Thoracic aorta (tissue), 2 donors: ENCODE data around the gene CPTP. TPM values are rescaled to one million over a fixed set of nuclear protein-coding genes. Genes with fewer than 3 reads are reported as not detected.

Experiments
- ATAC-seq: fragments of 150-250 bp; one replicate; pipeline ENCODE4 v1.8.0; 2017; ENCODE audit warnings: low read depth; ENCODE audit not compliant: insufficient number of reproducible peaks, low FRiP score
- DNase-seq: peaks from one replicate; pipeline ENCODE4 v3.0.0-alpha.2; 2020; ENCODE audit warnings: low spot score
- H3K27ac ChIP-seq, 2 donors: fragments of 200-600 bp; sonication (generic); 1 replicate in 1 of 2; 2 replicates in 1 of 2; pipeline ENCODE4 v1.5.1; 2016; ENCODE audit warnings: mild to moderate bottlenecking in 2 of 2, moderate library complexity in 2 of 2
- H3K27me3 ChIP-seq: fragments of 200-600 bp; sonication (generic); replicated peaks from 2 replicates; pipeline ENCODE4 v1.6.0; 2016; ENCODE audit warnings: mild to moderate bottlenecking; ENCODE audit not compliant: insufficient read depth
- H3K36me3 ChIP-seq: fragments of 200-600 bp; sonication (generic); one replicate; pipeline ENCODE4 v1.5.1; 2016
- H3K4me1 ChIP-seq, 2 donors: fragments of 200-600 bp; sonication (generic); 1 replicate in 1 of 2; 2 replicates in 1 of 2; pipeline versions ENCODE4 v1.5.1 to v1.6.0; 2016; ENCODE audit warnings: low read depth in 2 of 2, mild to moderate bottlenecking in 1 of 2; ENCODE audit not compliant: control insufficient read depth in 1 of 2
- H3K4me3 ChIP-seq: fragments of 200-600 bp; sonication (generic); 2 replicates; pipeline ENCODE4 v1.5.1; 2016; ENCODE audit warnings: mild to moderate bottlenecking
- H3K9me3 ChIP-seq: fragments of 200-600 bp; sonication (generic); 2 replicates; pipeline ENCODE4 v1.5.1; 2016
- CTCF ChIP-seq: fragments of 200-600 bp; sonication (generic); IDR thresholded peaks from one replicate; pipeline ENCODE4 v1.5.1; 2019; ENCODE audit warnings: antibody characterized with exemption
- total RNA-seq, 2 donors: library from RNA; depleted of rRNA; stranded (reverse); fragments of >200 nt; gene quantifications; one replicate each; pipeline versions ENCODE4 v1.1.0 to v1.2.3, GENCODE V29; 2016

Gene CPTP
- total RNA-seq, 2 donors from 2014 or later: 16.4 to 26.3 TPM

DNA sequence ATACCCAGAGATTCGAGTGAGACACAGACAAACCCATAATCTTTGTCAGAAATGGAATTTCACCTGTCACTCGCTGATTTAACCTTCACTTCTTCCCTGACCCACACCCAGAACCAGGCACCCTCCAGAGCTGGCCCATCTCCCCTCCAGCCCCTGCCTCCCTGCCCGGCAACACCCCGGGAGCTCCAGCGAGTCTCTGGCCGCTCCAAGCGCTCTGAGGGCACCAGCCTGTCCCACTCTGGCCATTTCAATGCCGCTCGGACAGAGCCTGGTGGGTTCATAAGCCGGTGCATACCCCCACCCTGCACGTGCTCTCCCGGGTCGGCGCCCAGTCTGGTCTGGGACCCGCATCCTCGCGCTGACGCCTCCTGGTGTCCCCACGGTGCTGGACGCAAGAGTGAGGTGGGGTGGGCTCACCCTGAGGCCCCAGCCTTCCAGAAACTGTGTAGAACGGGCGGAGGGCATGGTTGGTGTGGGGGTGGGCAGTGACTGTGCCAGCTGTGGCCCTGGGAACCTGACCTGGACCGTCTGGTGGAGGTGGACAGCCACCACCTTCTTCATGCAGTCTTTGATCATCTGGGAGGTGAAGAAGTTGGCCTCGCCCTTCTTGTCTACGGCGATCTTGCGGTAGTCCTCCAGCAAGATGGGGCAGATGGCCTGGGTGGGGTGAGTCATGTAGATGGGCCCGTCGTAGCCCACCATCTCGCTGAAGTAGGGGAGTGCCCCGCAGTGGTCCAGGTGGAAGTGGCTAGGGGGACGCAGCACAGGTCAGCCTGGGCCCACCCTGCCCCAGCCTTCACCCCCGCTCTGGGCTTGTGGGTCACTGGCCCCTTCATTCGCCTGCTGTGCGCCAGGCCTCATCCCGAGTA lies 5.6 kb upstream of the CPTP start:
- Histone ChIP-seq H3K36me3 (peaks cover 12% of the 10 kb centered on the region), H3K27ac (peak overlapping the region; percentile 56 to 72), H3K4me1 (peaks cover 25 to 45% of the 10 kb centered on the region in 2 donors), H3K4me3 (no peak overlapping the region), H3K27me3 (no peaks in the 10 kb centered on the region), H3K9me3 (no peaks in the 10 kb centered on the region)
- ATAC-seq (no peak), DNase-seq (no peak)
- no peak for TF ChIP-seq CTCF

GRCh38 chr1:1319646-1319941 lies 5.0 kb upstream of the CPTP start:
- Histone ChIP-seq H3K27me3 (no peaks in the 10 kb centered on the region), H3K36me3 (peaks cover 6% of the 10 kb centered on the region), H3K4me3 (no peak overlapping the region), H3K27ac (peak overlapping the region; percentile 56 to 72), H3K9me3 (no peaks in the 10 kb centered on the region), H3K4me1 (peaks cover 25 to 45% of the 10 kb centered on the region in 2 donors)
- TF ChIP-seq CTCF: no peak
- DNase-seq (no peak), ATAC-seq (no peak)

DNA sequence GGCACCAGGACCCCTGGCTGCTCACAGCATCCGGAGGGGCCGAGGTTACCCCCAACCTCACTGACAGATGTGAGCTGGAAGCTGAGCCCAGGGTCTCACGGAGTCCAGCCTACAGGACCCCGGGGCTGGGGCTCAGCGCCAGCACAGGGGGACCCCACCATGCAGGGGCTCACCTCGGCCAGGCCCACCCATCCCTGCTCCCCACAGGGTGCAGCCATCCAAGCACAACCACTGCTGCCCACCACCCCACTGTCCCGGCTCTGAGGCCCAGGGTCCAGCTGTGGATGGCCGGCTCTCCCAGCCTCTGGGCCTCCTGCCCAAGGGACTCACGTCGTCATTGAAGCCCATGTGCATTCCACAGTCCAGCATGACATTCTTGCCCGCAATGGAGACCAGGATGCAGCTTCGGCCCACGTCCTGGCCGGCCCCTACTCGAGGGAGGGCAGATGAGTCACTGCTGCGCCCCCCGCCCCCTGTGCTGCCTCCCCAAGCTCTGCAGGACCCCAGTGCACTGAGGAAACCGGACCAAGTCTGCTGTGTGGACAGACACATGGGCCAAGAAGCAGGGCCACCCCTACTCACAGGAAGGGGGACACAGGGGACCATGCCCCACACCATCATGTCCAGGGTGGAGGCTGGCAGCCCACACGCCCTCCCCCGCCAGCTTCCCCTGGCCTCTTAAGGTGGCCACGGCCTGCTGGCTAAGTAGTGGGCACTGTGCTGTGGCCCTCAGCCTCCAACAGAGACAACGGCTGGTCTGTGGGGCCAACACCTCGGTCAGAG lies 3.7 kb upstream of the CPTP start:
- Histone ChIP-seq H3K4me3 (no peak overlapping the region), H3K27ac (no peak overlapping the region), H3K9me3 (no peaks in the 10 kb centered on the region), H3K4me1 (peaks cover 35 to 55% of the 10 kb centered on the region in 2 donors), H3K27me3 (no peaks in the 10 kb centered on the region), H3K36me3 (peaks cover 4% of the 10 kb centered on the region)
- ATAC-seq (no peak), DNase-seq (no peak)
- no peak for TF ChIP-seq CTCF

DNA sequence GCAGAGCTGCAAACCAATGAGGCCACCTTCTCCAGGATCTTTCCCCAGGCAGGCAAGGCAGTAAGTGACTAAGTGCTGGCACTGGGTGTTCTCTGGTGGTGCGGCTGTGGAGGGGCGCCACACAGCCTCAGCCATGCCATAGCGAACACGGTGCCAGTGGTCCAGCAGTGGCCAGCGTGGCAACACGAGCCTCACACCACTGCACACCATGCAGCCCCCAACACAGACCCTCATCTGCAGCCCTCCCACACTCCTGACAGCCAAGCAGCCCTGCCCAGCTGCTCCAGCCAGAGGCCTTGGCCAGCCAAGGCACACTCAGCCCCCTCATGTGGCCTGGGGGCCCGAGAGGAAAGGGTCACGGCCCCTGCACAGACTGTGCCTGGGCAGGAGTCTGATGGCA lies 3.1 kb upstream of the CPTP start:
- no peak for ATAC-seq
- Histone ChIP-seq H3K27me3 (no peaks in the 10 kb centered on the region), H3K4me3 (no peak overlapping the region), H3K4me1 (peaks cover 37 to 61% of the 10 kb centered on the region in 2 donors), H3K27ac (no peak overlapping the region), H3K9me3 (no peaks in the 10 kb centered on the region), H3K36me3 (peaks cover 4% of the 10 kb centered on the region)
- TF ChIP-seq CTCF: no peak
- DNase-seq: no peak

DNA sequence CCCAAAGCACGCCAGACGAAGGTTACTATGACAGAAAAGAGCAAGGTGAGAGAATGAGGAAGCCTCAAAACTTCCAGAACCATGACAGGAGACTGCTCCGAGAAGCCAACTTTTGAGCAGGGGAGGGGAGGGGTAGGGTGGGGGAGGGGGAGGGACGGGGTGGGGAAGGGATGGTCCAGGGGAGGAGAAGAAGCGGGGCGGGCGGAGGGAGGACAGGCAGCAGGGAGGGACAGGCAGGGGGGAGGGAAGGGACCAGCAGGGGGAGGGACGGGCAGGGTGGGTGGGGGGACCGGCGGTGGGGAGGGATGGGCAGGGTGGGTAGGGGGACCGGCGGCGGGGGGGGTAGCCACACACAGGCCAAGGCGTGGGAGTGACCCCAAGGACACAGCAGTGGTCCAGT lies 2.2 kb upstream of the CPTP start:
- Histone ChIP-seq H3K27me3 (no peaks in the 10 kb centered on the region), H3K9me3 (no peaks in the 10 kb centered on the region), H3K4me1 (peaks cover 37 to 59% of the 10 kb centered on the region in 2 donors), H3K4me3 (no peak overlapping the region), H3K36me3 (peaks cover 4% of the 10 kb centered on the region), H3K27ac (no peak overlapping the region)
- TF ChIP-seq CTCF: no peak
- no peak for ATAC-seq
- DNase-seq: no peak
